Measurements from ENCODE around the gene PNRC2. TPM values are rescaled to one million over a fixed set of nuclear protein-coding genes. Genes with fewer than 3 reads are reported as not detected.

Gene PNRC2
- total RNA-seq, 1 donor from 2014 or later: 92.8 TPM

GRCh38 chr1:23923592-23924499 is 35.8 kb upstream of the PNRC2 start:
- no peaks in the 10 kb centered on the region for H3K27me3 ChIP-seq
- H3K9me3 ChIP-seq: no peaks in the 10 kb centered on the region
- TF ChIP-seq CTCF (IDR thresholded peaks at IDR 0.05): no peak
- TF ChIP-seq POLR2A (IDR thresholded peaks at IDR 0.05): no peak
- no peak for TF ChIP-seq POLR2AphosphoS5 (IDR thresholded peaks at IDR 0.05; ENCODE audit: insufficient read depth in 1 of 2, low read depth in 1 of 2)
- H3K27ac ChIP-seq: no peak overlapping the region
- no peak overlapping the region for H3K4me3 ChIP-seq
- DNase-seq (ENCODE audit: extremely low spot score in 2 of 2): no peak
- intact Hi-C loops (cut with DNase I): no loop called here
- no peaks in the 10 kb centered on the region for H3K4me1 ChIP-seq
- H3K36me3 ChIP-seq: no peaks in the 10 kb centered on the region

- no peak for DNase-seq (ENCODE audit: extremely low spot score in 2 of 2)
- Histone ChIP-seq H3K4me3 (no peak overlapping the region), H3K9me3 (no peaks in the 10 kb centered on the region), H3K27ac (no peak overlapping the region), H3K4me1 (no peaks in the 10 kb centered on the region), H3K27me3 (no peaks in the 10 kb centered on the region), H3K36me3 (no peaks in the 10 kb centered on the region)
- TF ChIP-seq POLR2AphosphoS5 (IDR thresholded peaks at IDR 0.05; ENCODE audit: insufficient read depth in 1 of 2, low read depth in 1 of 2): no peak
- no peak for TF ChIP-seq CTCF (IDR thresholded peaks at IDR 0.05)
- TF ChIP-seq POLR2A (IDR thresholded peaks at IDR 0.05): no peak
- intact Hi-C loops (cut with DNase I): no loop called here
Measured at GRCh38 chr1:23924601-23925000, 35.0 kb upstream of the PNRC2 start.

- H3K9me3 ChIP-seq: no peaks in the 10 kb centered on the region
- H3K27me3 ChIP-seq: no peaks in the 10 kb centered on the region
- no peaks in the 10 kb centered on the region for H3K4me1 ChIP-seq
- DNase-seq (ENCODE audit: extremely low spot score in 2 of 2): no peak
- intact Hi-C loops (cut with DNase I): no loop called here
- H3K27ac ChIP-seq: no peak overlapping the region
- H3K36me3 ChIP-seq: no peaks in the 10 kb centered on the region
- no peak overlapping the region for H3K4me3 ChIP-seq
- TF ChIP-seq POLR2AphosphoS5 (IDR thresholded peaks at IDR 0.05; ENCODE audit: insufficient read depth in 1 of 2, low read depth in 1 of 2): no peak
- TF ChIP-seq CTCF (IDR thresholded peaks at IDR 0.05): no peak
Measured at GRCh38 chr1:23925279-23925678, 34.3 kb upstream of the PNRC2 start.

GRCh38 chr1:23927097-23927496 is 32.5 kb upstream of the PNRC2 start:
- H3K27me3 ChIP-seq: no peaks in the 10 kb centered on the region
- H3K4me3 ChIP-seq: no peak overlapping the region
- DNase-seq (ENCODE audit: extremely low spot score in 2 of 2): no peak
- intact Hi-C loops (cut with DNase I): no loop called here
- H3K9me3 ChIP-seq: no peaks in the 10 kb centered on the region
- no peaks in the 10 kb centered on the region for H3K36me3 ChIP-seq
- TF ChIP-seq CTCF (IDR thresholded peaks at IDR 0.05) (no peak), POLR2A (IDR thresholded peaks at IDR 0.05) (no peak), POLR2AphosphoS5 (IDR thresholded peaks at IDR 0.05; ENCODE audit: insufficient read depth in 1 of 2, low read depth in 1 of 2) (no peak)
- H3K27ac ChIP-seq: no peak overlapping the region
- H3K4me1 ChIP-seq: no peaks in the 10 kb centered on the region

- TF ChIP-seq CTCF (IDR thresholded peaks at IDR 0.05) (no peak), POLR2AphosphoS5 (IDR thresholded peaks at IDR 0.05; ENCODE audit: insufficient read depth in 1 of 2, low read depth in 1 of 2) (no peak), POLR2A (IDR thresholded peaks at IDR 0.05) (no peak)
- H3K36me3 ChIP-seq: no peaks in the 10 kb centered on the region
- intact Hi-C loops (cut with DNase I): no loop called here
- H3K27me3 ChIP-seq: no peaks in the 10 kb centered on the region
- H3K4me3 ChIP-seq: no peak overlapping the region
- no peak for DNase-seq (ENCODE audit: extremely low spot score in 2 of 2)
- no peak overlapping the region for H3K27ac ChIP-seq
- no peaks in the 10 kb centered on the region for H3K4me1 ChIP-seq
- no peaks in the 10 kb centered on the region for H3K9me3 ChIP-seq
Measured at GRCh38 chr1:23928789-23929188, 30.8 kb upstream of the PNRC2 start.

Data from vagina (tissue), 2 donors.